Stomach (tissue), 9 donors: ENCODE measurements around the gene UBAC1. TPM values are rescaled to one million over a fixed set of nuclear protein-coding genes. Genes with fewer than 3 reads are reported as not detected.

Experiments used
- DNase-seq, 2 donors: peaks; one replicate each; pipeline versions ENCODE4 v3.0.0 to v3.0.0-alpha.2; 2013 to 2019
- H3K27ac ChIP-seq, 5 donors: fragments of 200-600 bp in 4 of 5; sonication (generic) in 4 of 5; one replicate each; pipeline ENCODE4 v1.5.1; 2013 to 2019; ENCODE audit warnings: mild to moderate bottlenecking in 1 of 5, moderate library complexity in 1 of 5
- H3K27me3 ChIP-seq, 3 donors: fragments of 200-600 bp; sonication (generic); one replicate each; pipeline ENCODE4 v1.5.1; 2017 to 2019; ENCODE audit warnings: mixed run types in 1 of 3
- H3K36me3 ChIP-seq, 4 donors: fragments of 200-600 bp; sonication (generic); 1 replicate in 3 of 4; 2 replicates in 1 of 4; pipeline ENCODE4 v1.5.1; 2016 to 2019
- H3K4me1 ChIP-seq, 4 donors: fragments of 200-600 bp; sonication (generic); one replicate each; pipeline ENCODE4 v1.5.1; 2016 to 2019
- H3K4me3 ChIP-seq, 4 donors: fragments of 200-600 bp; sonication (generic) in 3 of 4; one replicate each; pipeline ENCODE4 v1.5.1; 2016 to 2019; ENCODE audit warnings: mild to moderate bottlenecking in 1 of 4
- H3K9me3 ChIP-seq, 4 donors: fragments of 200-600 bp; sonication (generic); one replicate each; pipeline ENCODE4 v1.5.1; 2016 to 2019
- CTCF ChIP-seq, 7 experiments: fragments of 450-650 bp in 4 of 7; fragments of 200-600 bp in 3 of 7; sonication (generic) in 3 of 7; IDR thresholded peaks; one replicate each; pipeline ENCODE4 v1.5.1; 2016 to 2019; ENCODE audit warnings: antibody characterized with exemption in 7 of 7, control low read depth in 2 of 7, mild to moderate bottlenecking in 1 of 7
- EP300 ChIP-seq: sonication (generic); formaldehyde crosslinking; IDR thresholded peaks from one replicate; pipeline ENCODE4 v1.6.1; 2017; ENCODE audit warnings: antibody characterized with exemption
- POLR2A ChIP-seq, 4 donors: fragments of 450-650 bp; IDR thresholded peaks; one replicate each; pipeline ENCODE4 v1.6.1; 2016; ENCODE audit warnings: antibody characterized with exemption in 4 of 4, control low read depth in 2 of 4, mild to moderate bottlenecking in 1 of 4, moderate library complexity in 1 of 4
- POLR2AphosphoS5 ChIP-seq, 3 donors: sonication (generic); formaldehyde crosslinking; IDR thresholded peaks; one replicate each; pipeline ENCODE4 v1.6.1; 2016; ENCODE audit warnings: antibody characterized with exemption in 3 of 3
- WGBS, 5 donors: extraction: QIAGEN DNeasy Blood & Tissue Kit in 3 of 5; methylation state at CpG; one replicate each; pipeline versions ENCODE4 v1.1.5 to v1.1.7; 2013 to 2018; 5-methylcytosine and 5-hydroxymethylcytosine counted together
- intact Hi-C: fragments of 100-400 bp; cut with DNase I; formaldehyde crosslinking; loops from one replicate; pipeline ENCODE4 v1.15.1; 2023; ENCODE audit warnings: low total_unique reads
- polyA plus RNA-seq, 3 donors: library from polyadenylated mRNA; stranded (reverse); fragments of 200-250 nt; gene quantifications; one replicate each; pipeline ENCODE4 v1.2.3, GENCODE V29; 2013
- total RNA-seq, 5 donors: library from RNA; depleted of rRNA; stranded (reverse); fragments of >200 nt; gene quantifications; one replicate each; pipeline versions ENCODE4 v1.1.0 to v1.2.3, GENCODE V29; 2014 to 2016
- donor health status: healthy with polysubstance abuse.
- donor health status: Bipolar disorder and iron deficiency.
- donor health status: healthy.

UBAC1 gene
- total and polyA plus RNA-seq, 8 donors, result 22.6 to 70.1 (median 42.6) TPM

- Histone ChIP-seq H3K27ac (no peak overlapping the region), H3K36me3 (no peaks in the 10 kb centered on the region), H3K27me3 (no peaks in the 10 kb centered on the region), H3K4me1 (peaks cover 23 to 45% (median 34%) of the 10 kb centered on the region in 4 donors), H3K4me3 (no peak overlapping the region), H3K9me3 (no peaks in the 10 kb centered on the region)
- DNase-seq, result no peak
- 96 to 99% (median 97%) methylated on average over 18 to 21 of the region's 21 CpGs for WGBS, 5 donors
- TF ChIP-seq POLR2AphosphoS5 (IDR thresholded peaks at IDR 0.05) (no peak), POLR2A (IDR thresholded peaks at IDR 0.05) (no peak), EP300 (no peak), CTCF (IDR thresholded peaks at IDR 0.05) (no peak)
- intact Hi-C loops, result no loop called here
Measured at GRCh38 chr9:135995816-135996215, 34.6 kb upstream of the UBAC1 start.

- H3K27me3 ChIP-seq, result peaks cover 0 to 9% (median 5%) of the 10 kb centered on the region in 3 donors
- H3K4me3 ChIP-seq, result no peak overlapping the region
- no peaks in the 10 kb centered on the region for H3K9me3 ChIP-seq
- WGBS, 5 donors, result 72 to 82% (median 79%) methylated on average over 16 to 20 of the region's 20 CpGs
- no peaks in the 10 kb centered on the region for H3K36me3 ChIP-seq
- H3K27ac ChIP-seq, result peak overlapping the region in 3 of 5 donors; percentile 85 to 90 (median 89)
- intact Hi-C loops, result no loop called here
- no peak for TF ChIP-seq EP300
- TF ChIP-seq POLR2AphosphoS5 (IDR thresholded peaks at IDR 0.05), result no peak
- no peak for TF ChIP-seq POLR2A (IDR thresholded peaks at IDR 0.05)
- no peak for TF ChIP-seq CTCF (IDR thresholded peaks at IDR 0.05)
- no peak for DNase-seq
- H3K4me1 ChIP-seq, result peaks cover 33 to 56% (median 45%) of the 10 kb centered on the region in 4 donors
Measured at GRCh38 chr9:135994501-135995192, 33.5 kb upstream of the UBAC1 start.

GRCh38 chr9:135993765-135994500 is 32.8 kb upstream of the UBAC1 start:
- Histone ChIP-seq H3K27ac (peak overlapping the region in 4 of 5 donors; percentile 85 to 90 (median 88)), H3K27me3 (peaks cover 0 to 16% (median 5%) of the 10 kb centered on the region in 3 donors), H3K4me3 (no peak overlapping the region), H3K36me3 (no peaks in the 10 kb centered on the region), H3K4me1 (peaks cover 39 to 61% (median 47%) of the 10 kb centered on the region in 4 donors), H3K9me3 (no peaks in the 10 kb centered on the region)
- intact Hi-C loops, result no loop called here
- 81 to 90% (median 85%) methylated on average over 21 to 27 of the region's 27 CpGs for WGBS, 5 donors
- TF ChIP-seq POLR2AphosphoS5 (IDR thresholded peaks at IDR 0.05) (no peak), EP300 (no peak)
- no peak for DNase-seq

- TF ChIP-seq EP300, result no peak
- H3K36me3 ChIP-seq, result no peaks in the 10 kb centered on the region
- 66 to 81% (median 69%) methylated on average over 9 to 13 of the region's 13 CpGs for WGBS, 5 donors
- no peaks in the 10 kb centered on the region for H3K9me3 ChIP-seq
- intact Hi-C loops, result no loop called here
- peak overlapping the region; percentile 69 to 90 (median 86) for H3K27ac ChIP-seq
- no peak for DNase-seq
- peak overlapping the region in 3 of 4 donors; percentile 19 to 28 (median 25) for H3K4me3 ChIP-seq
- peaks cover 0 to 21% (median 5%) of the 10 kb centered on the region in 3 donors for H3K27me3 ChIP-seq
- H3K4me1 ChIP-seq, result peaks cover 39 to 61% (median 47%) of the 10 kb centered on the region in 4 donors
Measured at GRCh38 chr9:135993409-135993742, 32.2 kb upstream of the UBAC1 start.

- TF ChIP-seq POLR2A (IDR thresholded peaks at IDR 0.05), result no peak
- no peak for TF ChIP-seq EP300
- no peak for TF ChIP-seq CTCF (IDR thresholded peaks at IDR 0.05)
- TF ChIP-seq POLR2AphosphoS5 (IDR thresholded peaks at IDR 0.05), result peak; percentile 48 to 84 (median 55)
- Histone ChIP-seq H3K9me3 (no peaks in the 10 kb centered on the region), H3K27me3 (peaks cover 0 to 27% (median 5%) of the 10 kb centered on the region in 3 donors), H3K36me3 (no peaks in the 10 kb centered on the region), H3K4me3 (peak overlapping the region; percentile 19 to 28 (median 25)), H3K4me1 (peaks cover 39 to 61% (median 47%) of the 10 kb centered on the region in 4 donors), H3K27ac (peak overlapping the region; percentile 69 to 90 (median 86))
- WGBS, 5 donors, result 6 to 11% (median 8%) methylated on average over 10 to 32 of the region's 32 CpGs
- DNase-seq, result peak; percentile 75 to 96
- intact Hi-C loops, result no loop called here
Measured at GRCh38 chr9:135992486-135993408, 31.6 kb upstream of the UBAC1 start.
